Muscle of leg (tissue), 11 donors: ENCODE data around the gene SLC22A8. TPM values are rescaled to one million over a fixed set of nuclear protein-coding genes. Genes with fewer than 3 reads are reported as not detected.
"Not testable (repeated sequence)": the region's sequence is repeated elsewhere in the genome, so short reads cannot be mapped to it uniquely, and the experiment has no call there.

Source experiments
- DNase-seq: peaks from one replicate; pipeline ENCODE4 v3.0.0; 2013
- H3K27ac ChIP-seq: one replicate; pipeline ENCODE4 v1.5.1; 2013; ENCODE audit warnings: mild to moderate bottlenecking, low read length, control low read depth
- H3K27me3 ChIP-seq: one replicate; pipeline ENCODE4 v1.6.1; 2013; ENCODE audit warnings: low read length; ENCODE audit not compliant: control insufficient read depth, insufficient read depth
- H3K36me3 ChIP-seq: one replicate; pipeline ENCODE4 v1.6.1; 2013; ENCODE audit warnings: low read length; ENCODE audit not compliant: control insufficient read depth, insufficient read depth
- H3K4me1 ChIP-seq: one replicate; pipeline ENCODE4 v1.6.1; 2013; ENCODE audit warnings: low read length; ENCODE audit not compliant: control insufficient read depth, insufficient read depth
- H3K4me3 ChIP-seq: one replicate; pipeline ENCODE4 v1.5.1; 2013; ENCODE audit warnings: low read length, control low read depth
- H3K9me3 ChIP-seq: replicated peaks from 2 replicates; pipeline ENCODE4 v1.6.1; 2013; ENCODE audit warnings: low read depth, low read length; ENCODE audit not compliant: control insufficient read depth
- whole genome bisulfite sequencing: methylation state at CpG from one replicate; pipeline ENCODE4 v1.1.5; 2013; ENCODE audit warnings: missing lambda C conversion rate; ENCODE audit not compliant: insufficient coverage; 5-methylcytosine and 5-hydroxymethylcytosine counted together
- polyA plus RNA-seq, 8 donors: library from polyadenylated mRNA; unstranded; fragments of 120-200 nt; gene quantifications; one replicate each; pipeline versions ENCODE4 v1.2.1 to v1.2.3, GENCODE V29; 2013; ENCODE audit warnings: inconsistent platforms in 1 of 8, low replicate concordance in 1 of 8; ENCODE audit not compliant: insufficient read length in 8 of 8, insufficient read depth in 1 of 8
- total RNA-seq: library from RNA; stranded (reverse); fragments of 120-200 nt; gene quantifications from one replicate; pipeline ENCODE4 v1.2.4, GENCODE V29; 2013

SLC22A8 gene
- total and polyA plus RNA-seq, 9 donors: not detected

- H3K27ac ChIP-seq: no peak overlapping the region
- H3K27me3 ChIP-seq: no peaks in the 10 kb centered on the region
- no peak overlapping the region for H3K4me3 ChIP-seq
- no peak for DNase-seq
- no peaks in the 10 kb centered on the region for H3K36me3 ChIP-seq
- H3K9me3 ChIP-seq: no peaks in the 10 kb centered on the region
- peaks cover 6% of the 10 kb centered on the region for H3K4me1 ChIP-seq
- WGBS: no CpG with 5 or more reads among the region's 2 CpGs
Measured at GRCh38 chr11:62965574-62965973, 50.1 kb downstream of the SLC22A8 start.

GRCh38 chr11:62962391-62962790 is 53.2 kb downstream of the SLC22A8 start:
- no peak overlapping the region for H3K27ac ChIP-seq
- peaks cover 27% of the 10 kb centered on the region for H3K4me1 ChIP-seq
- DNase-seq: no peak
- no peaks in the 10 kb centered on the region for H3K36me3 ChIP-seq
- no peaks in the 10 kb centered on the region for H3K9me3 ChIP-seq
- H3K27me3 ChIP-seq: no peaks in the 10 kb centered on the region
- no peak overlapping the region for H3K4me3 ChIP-seq
- WGBS: 33% methylated on average over 1 of the region's 3 CpGs

GRCh38 chr11:62961017-62961570 is 54.5 kb downstream of the SLC22A8 start:
- Histone ChIP-seq H3K9me3 (no peaks in the 10 kb centered on the region), H3K27me3 (no peaks in the 10 kb centered on the region), H3K4me1 (peaks cover 27% of the 10 kb centered on the region), H3K27ac (no peak overlapping the region), H3K36me3 (no peaks in the 10 kb centered on the region), H3K4me3 (no peak overlapping the region)
- DNase-seq: peak; percentile 13
- WGBS: 82% methylated on average over 2 of the region's 4 CpGs

- 100% methylated on average over 1 of the region's 1 CpG for WGBS
- H3K36me3 ChIP-seq: no peaks in the 10 kb centered on the region
- no peaks in the 10 kb centered on the region for H3K9me3 ChIP-seq
- no peaks in the 10 kb centered on the region for H3K27me3 ChIP-seq
- no peak for DNase-seq
- H3K4me1 ChIP-seq: peaks cover 27% of the 10 kb centered on the region
- peak overlapping the region; percentile 87 for H3K27ac ChIP-seq
- H3K4me3 ChIP-seq: no peak overlapping the region
Measured at GRCh38 chr11:62959422-62959980, 56.1 kb downstream of the SLC22A8 start.

- Histone ChIP-seq H3K9me3 (no peaks in the 10 kb centered on the region), H3K27me3 (no peaks in the 10 kb centered on the region), H3K4me3 (no peak overlapping the region), H3K27ac (peak overlapping the region; percentile 87), H3K4me1 (peaks cover 27% of the 10 kb centered on the region), H3K36me3 (no peaks in the 10 kb centered on the region)
- peak; percentile 95 for DNase-seq
- WGBS: 19% methylated on average over 4 of the region's 11 CpGs
Measured at GRCh38 chr11:62958547-62959421, 56.9 kb downstream of the SLC22A8 start.

- Histone ChIP-seq H3K27ac (no peak overlapping the region), H3K4me1 (peaks cover 27% of the 10 kb centered on the region), H3K27me3 (no peaks in the 10 kb centered on the region), H3K4me3 (no peak overlapping the region), H3K9me3 (no peaks in the 10 kb centered on the region), H3K36me3 (no peaks in the 10 kb centered on the region)
- WGBS: 93% methylated on average over 2 of the region's 2 CpGs
- DNase-seq: no peak
Measured at GRCh38 chr11:62957147-62957546, 58.5 kb downstream of the SLC22A8 start.

GRCh38 chr11:62954478-62954877 is 61.2 kb downstream of the SLC22A8 start:
- WGBS: 67% methylated on average over 2 of the region's 5 CpGs
- Histone ChIP-seq H3K27ac (no peak overlapping the region), H3K4me1 (peaks cover 14% of the 10 kb centered on the region), H3K4me3 (no peak overlapping the region), H3K36me3 (no peaks in the 10 kb centered on the region), H3K27me3 (no peaks in the 10 kb centered on the region), H3K9me3 (no peaks in the 10 kb centered on the region)
- DNase-seq: no peak

GRCh38 chr11:62953811-62954210 is 61.8 kb downstream of the SLC22A8 start:
- H3K4me3 ChIP-seq: no peak overlapping the region
- H3K4me1 ChIP-seq: peaks cover 8% of the 10 kb centered on the region
- no peaks in the 10 kb centered on the region for H3K36me3 ChIP-seq
- WGBS: 84% methylated on average over 4 of the region's 4 CpGs
- no peaks in the 10 kb centered on the region for H3K9me3 ChIP-seq
- DNase-seq: no peak
- H3K27ac ChIP-seq: no peak overlapping the region
- no peaks in the 10 kb centered on the region for H3K27me3 ChIP-seq

- Histone ChIP-seq H3K4me3 (no peak overlapping the region), H3K9me3 (peaks cover 3% of the 10 kb centered on the region), H3K36me3 (no peaks in the 10 kb centered on the region), H3K4me1 (no peaks in the 10 kb centered on the region), H3K27ac (no peak overlapping the region), H3K27me3 (no peaks in the 10 kb centered on the region)
- WGBS: 72% methylated on average over 4 of the region's 7 CpGs
- no peak for DNase-seq
Measured at GRCh38 chr11:62948765-62949320, 66.8 kb downstream of the SLC22A8 start.

GRCh38 chr11:62945538-62945937 is 70.1 kb downstream of the SLC22A8 start:
- H3K27me3 ChIP-seq, H3K4me3 ChIP-seq, DNase-seq, H3K4me1 ChIP-seq, H3K36me3 ChIP-seq, H3K9me3 ChIP-seq, H3K27ac ChIP-seq: not testable (repeated sequence)
- no CpG with 5 or more reads among the region's 10 CpGs for WGBS
